NCI-H2196 (cell line): ENCODE results near the gene PTK6.
"Not testable (repeated sequence)": the region's sequence is repeated elsewhere in the genome, so short reads cannot be mapped to it uniquely, and the experiment has no call there.

ENCODE experiments used
- DNase-seq: peaks from one replicate; lab custom pipeline; 2025; ENCODE audit not compliant: unreplicated experiment; lab: John Stamatoyannopoulos, UW

PTK6 gene

DNA sequence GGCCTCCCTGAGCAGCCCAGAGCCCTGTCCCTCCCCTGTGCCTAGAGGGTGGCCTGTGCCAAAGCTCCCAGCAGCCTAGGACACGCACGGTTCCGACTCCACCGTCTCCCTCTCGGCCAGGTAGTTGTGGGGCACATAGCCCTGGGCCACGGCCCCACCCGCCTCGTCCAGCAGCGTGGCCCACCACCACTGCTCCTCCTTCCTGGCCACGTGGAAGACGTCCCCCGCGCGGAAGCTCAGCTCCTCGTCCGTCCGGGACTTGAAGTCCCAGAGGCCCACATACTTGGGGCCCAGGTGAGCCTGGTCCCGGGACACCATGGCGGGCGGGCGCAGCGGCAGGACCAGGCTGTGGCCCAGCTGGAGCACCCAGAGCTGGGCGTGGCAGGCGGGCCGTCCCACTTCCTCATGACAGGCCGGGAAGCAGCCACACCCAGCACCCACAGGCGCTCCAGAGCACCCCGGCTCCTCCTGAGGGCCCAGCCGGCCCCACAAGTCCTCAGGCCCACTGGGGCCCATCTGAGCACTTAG is at the start of gene PTK6:
TSS of gene PTK6 (minus strand) at position 380 of the 528 bp plus-strand sequence. CDS start at position 318, 62 bp downstream.
- DNase-seq = no peak

DNA sequence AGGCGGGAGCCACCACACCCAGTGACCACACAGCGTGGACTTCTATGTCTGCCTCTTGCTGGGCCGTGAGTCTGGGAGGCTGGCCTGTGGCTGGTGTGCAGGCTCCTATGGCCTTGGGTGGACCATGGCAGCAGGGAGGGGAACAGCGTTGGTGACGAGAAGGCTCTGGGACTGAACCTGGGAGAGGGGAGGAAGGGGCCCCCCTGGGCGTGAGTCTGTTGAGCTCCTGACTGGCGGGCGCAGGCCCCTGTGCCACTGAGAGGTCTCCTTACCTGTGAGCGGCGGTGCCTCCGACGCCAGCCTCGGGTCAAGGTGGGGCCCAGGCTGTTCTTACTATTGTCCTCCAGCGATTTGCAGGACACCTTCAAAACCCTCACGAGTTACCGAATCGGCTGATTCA is 49.6 kb upstream of the PTK6 start:
- DNase-seq = no peak

DNA sequence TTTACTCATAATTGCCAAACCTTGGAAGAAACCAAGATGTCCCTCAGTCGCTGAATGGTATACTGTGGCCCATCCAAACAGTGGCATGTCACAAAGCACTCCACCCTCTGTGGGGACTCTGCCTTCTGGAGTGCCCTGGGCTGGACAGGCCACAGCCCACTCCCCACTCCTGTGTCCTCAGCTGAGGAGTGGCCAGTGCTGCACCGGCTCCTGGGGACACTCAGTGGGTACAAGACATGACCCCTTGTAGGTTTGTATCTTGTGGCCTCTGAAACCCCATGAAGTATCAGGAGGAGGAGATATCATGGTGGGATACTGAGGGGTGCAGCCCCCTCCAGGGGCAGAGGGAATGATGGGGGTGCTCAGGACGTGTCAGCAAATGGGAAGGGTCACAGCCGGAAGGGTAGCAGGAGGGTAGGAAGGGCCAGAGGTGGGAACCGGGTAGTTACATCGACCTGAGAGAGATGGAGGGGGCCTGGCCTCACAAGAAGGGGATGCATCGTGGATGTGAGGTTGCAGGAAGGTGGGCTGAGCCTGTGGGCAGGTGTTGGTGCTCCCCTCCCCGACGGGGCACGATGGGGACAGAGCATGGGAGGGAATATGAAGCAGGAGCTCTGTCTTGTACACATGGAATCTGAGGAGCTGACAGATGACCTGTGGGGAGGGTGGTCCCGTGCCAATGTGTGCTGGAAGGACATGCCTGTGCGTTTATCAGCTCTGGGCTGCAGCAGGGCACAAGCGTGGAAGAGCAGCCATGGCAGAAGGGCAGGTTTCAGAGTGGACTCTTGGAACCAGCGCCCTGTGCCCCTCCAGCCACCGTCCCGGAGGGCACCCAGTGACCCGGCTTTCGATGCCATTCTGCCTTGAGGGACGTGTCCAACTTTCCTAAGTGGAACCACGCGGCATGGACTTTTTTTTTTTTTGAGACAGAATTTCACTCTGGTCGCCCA is 48.7 kb upstream of the PTK6 start:
- DNase-seq = no peak

DNA sequence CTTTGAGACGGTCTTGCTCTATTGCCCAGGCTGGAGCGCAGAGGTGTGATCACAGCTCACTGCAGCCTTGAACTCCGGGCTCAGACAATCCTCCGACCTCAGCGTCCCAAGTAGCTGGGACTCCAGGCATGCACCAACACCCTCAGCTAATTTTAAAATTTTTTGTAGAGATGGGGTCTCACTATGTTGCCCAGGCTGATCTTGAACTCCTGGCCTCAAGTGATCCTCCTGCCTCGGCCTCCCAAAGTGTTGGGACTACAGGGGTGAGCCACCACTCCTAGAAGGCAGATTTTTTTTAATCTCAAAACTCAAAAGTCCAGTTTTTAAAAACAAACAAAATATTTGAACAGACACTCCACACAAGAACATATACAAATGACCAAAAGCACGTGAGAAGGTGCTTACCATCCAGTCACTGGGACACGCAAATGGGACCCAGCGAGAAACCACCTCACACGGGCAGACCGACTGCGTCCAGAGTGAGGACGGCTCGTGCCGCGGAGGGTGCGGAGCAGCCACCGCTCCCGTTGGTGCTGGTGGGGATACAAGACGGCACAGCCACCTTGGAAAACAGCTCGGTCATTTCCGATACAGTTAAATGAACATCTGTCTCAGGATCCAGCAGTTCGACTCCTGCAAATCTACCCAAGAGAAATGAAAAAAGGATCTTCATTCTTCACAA is 45.3 kb upstream of the PTK6 start:
- DNase-seq = no peak

DNA sequence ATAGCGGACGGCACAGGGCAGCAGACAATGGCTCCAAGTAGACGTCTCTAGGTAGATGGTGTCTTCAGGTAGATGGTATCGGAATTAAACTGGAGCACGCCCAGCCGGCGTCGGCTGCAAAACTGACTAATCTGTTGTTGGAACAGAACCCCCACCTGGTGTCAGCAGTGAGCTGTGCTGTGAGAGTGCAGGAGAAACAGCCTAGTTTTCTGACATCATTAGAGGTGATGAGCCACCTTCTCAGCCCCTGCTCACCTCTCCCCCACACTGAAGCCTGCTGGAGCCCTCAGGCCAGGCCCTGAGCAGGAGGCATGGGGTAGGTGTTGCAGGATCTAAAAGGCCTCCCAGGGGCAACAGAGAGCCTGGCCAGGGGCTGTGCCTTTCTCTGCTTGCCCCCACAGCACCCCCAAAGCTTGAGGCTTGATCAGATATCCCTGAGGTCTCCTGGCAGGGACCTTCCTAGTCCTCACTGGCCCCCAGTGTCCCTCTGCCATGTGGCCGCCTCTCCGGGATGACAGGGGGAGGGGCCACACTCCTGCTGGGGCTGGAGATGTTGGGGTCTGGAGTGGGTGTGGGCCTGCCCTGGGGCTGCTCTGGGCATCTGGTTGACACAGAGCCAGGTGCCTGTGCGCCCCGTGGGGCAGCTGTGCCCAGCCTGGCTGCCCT is 43.8 kb upstream of the PTK6 start:
- DNase-seq = peak; percentile 59

DNA sequence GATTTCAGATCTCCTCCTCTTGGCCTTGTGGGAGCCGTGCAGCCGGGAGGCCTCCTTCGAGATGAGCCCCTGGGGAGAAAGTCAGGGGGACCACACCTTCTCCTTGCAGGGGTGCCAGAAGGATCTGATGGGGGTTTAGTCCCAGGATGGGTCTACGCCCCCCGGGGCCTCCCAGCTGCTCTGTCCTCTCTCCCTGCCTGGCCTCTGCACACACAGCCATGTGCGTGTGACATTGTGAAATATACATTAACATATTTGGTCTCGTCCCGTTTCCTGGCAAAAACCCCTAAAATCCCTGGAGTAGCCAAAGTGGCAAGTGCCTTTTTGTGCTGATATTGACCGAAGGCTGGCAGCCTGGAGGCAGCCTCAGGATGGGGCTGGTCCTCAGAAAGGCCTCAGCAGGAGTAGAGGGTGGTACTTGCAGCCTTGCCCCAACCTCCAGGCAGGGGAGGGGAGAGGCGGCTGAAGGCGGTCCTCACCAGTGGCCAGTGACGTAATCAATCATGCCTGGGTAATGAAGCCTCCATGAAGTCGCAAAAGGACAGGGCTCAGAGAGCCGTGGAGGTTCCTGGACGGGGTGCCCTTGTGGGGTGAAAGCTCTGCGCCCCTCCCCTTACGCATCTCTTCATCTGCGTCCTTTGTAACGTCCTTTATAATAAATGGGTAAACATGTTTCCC is 42.0 kb upstream of the PTK6 start:
- no peak for DNase-seq

DNA sequence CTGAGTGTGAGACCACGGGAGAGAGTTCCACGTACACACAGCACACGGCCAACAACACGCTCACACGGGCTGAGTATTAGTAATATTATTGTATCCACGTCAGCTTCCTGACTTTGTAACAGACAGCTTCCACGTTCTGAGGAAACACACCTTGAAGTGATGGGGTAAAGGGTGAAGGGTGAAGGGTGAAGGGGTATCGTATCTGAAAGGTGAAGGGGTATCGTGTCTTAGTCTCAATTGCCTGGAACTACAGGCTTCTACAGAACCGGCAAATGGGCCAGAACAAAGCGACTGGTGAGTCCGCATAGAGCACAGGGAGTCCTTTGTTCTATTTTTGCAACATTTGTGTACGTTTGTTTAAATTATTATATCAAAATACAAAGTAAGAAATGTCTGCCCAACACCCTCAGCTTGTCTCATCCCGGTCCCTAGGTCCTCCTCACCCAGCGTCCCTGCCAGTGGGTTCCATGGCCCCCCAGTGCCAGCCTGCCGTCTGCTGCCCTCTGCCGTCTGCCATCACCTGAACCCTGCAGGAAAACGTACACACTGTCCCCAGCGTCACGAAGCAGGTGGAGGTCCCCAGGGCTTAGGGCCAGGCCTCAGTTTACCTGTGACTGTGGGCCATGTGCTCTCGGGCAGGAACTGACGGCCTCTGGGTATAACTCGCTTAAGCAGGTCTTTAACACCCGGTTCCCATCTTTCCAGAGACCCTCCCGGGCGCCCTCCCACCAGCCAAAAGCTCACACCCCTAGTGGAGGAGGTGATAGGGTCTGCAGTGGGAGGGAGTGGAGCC is 41.2 kb upstream of the PTK6 start:
- DNase-seq = no peak

DNA sequence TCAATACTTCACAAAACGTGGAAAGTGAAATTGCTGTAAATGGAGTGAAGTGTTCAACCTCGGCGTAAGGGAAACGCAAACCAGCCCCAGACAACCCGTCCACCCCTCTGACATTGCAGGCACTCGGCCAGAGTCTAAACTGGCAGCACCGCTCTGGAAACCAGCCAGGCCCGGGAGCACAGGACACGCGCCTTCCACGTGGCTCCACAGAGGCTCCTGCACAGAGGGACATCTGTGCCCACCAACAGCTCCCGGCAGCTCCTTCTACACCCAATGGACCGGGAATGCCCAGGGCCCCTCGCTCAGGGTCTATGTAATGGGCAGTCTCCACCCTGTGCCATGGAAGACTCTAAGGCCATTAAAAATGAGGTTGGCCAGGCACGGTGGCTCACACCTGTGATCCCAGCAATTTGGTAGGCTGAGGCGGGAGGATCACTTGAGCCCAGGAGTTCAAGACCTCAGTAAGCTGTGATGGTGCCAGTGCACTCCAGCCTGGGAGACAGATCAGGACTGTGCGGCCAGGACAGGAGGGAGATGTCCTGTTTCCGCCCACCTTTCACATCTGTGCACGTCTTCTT is 40.2 kb upstream of the PTK6 start:
- no peak for DNase-seq

DNA sequence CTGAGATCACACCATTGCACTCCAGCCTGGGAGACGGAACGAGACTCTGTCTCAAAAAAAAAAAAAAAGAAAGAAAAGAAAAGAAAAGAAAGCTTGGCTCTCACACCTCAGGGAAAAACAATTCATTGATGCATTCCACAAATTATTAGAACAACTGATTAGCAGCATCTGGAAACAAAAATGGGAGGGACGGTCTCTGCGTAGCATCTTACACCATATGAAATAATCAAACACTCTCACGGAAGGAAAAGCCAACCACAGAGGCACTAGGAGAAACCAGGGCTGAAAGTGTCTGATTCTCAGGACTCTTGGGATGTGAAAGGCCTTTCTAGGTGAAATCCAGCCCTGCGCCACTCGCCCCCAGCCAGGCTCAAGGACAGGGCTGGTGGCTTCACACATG is 39.1 kb upstream of the PTK6 start:
- no peak for DNase-seq

DNA sequence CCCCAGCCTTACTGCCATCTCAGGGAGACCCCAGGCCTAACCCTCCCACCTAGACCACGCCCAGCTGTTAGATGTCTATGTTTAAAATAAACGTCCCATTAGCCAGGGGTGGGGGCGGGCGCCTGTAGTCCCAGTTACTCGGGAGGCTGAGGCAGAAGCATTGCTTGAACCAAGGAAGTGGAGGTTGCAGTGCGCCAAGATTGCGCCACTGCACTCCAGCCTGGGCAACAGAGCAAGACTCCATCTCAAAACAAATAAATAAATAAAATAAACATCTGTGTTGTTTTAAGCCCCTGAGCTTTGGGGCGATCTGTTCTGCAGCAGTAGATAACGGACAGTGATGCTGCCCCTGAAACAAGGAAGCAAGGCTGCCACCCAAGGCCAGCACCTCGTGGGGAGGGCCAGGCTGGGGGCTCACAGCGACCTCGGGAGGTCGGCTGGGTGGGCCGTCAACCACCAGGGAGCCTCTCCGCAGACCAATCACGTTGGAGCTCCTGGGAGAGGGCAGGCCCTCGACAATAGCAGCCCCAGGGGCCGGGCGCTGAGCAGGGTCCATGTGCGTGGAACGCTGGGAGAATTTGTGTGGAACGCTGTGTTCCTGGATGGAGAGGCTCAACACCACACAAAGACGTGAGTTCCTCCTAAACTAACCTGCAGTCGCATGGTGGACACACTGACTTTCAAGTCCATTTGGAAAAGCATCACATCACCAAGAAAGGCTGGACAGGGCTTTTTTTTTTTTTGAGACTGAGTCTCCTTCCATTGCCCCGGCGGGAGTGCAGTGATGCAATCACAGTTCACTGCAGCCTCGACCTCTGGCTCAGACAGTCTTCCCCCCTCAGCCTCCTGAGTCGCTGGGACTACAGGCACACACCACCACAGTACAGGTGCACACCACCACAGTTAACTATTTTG is 37.9 kb upstream of the PTK6 start:
- DNase-seq = no peak

DNA sequence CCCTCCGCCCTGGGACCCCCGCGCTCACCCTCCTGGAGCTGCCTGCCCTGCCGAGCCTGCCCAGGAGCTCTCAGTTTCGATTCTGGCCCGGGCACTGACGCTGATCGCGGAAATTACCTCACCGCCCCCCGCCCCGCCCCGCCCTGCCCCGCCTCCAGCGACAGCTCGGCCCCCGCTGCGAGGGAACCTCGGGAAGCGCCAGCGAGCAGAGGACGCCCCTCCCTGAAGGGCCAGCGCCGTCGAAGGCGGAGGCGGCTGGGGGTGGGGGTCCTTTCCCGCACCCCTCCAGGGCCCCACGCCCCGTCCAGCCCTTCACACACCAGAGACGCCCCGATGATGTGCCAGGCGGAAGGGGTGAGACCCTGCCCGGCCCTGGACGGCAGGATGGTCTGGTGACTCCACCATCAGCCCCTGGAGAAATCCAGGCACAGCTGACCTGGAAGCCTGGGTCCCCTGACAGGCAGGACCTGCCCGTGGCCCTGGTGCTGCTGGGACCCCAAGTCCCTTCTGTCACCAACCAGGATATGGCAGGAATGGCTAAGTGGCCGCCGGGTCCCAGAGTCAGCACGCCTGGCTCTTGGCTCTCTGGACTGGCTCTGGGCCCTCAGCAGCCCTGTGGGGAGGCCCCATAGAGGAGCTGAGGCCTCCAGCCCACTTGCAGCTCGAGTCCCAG is 37.1 kb upstream of the PTK6 start, which contains the start of gene HELZ2:
TSS of gene HELZ2 (minus strand) at position 84 of the 673 bp plus-strand sequence. CDS start 1,854 bp downstream, outside the sequence.
- peak; percentile 73 for DNase-seq

DNA sequence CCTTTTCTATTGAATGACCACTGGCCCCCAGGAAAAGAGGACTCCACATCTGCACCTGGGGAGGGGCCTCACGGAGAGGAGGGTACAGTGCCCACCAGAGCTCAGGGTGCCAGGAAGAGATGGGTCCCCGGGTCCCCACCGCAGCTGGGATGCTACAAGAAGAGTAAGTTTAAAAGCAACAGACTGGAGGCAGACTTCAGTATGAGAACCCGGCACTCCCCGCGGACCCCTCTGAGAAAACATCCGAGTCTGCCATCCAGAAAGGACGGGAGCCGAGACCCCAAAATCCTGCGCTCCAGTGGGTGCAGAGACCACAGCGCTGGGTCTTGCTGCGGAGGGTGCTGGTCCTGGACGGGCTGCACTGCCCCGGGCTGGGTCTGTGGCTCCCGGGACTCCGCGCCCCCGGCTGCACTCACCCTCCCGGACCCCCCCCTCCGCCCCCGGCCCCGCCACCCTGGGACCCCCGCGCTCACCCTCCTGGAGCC is 36.5 kb upstream of the PTK6 start:
- DNase-seq = no peak

DNA sequence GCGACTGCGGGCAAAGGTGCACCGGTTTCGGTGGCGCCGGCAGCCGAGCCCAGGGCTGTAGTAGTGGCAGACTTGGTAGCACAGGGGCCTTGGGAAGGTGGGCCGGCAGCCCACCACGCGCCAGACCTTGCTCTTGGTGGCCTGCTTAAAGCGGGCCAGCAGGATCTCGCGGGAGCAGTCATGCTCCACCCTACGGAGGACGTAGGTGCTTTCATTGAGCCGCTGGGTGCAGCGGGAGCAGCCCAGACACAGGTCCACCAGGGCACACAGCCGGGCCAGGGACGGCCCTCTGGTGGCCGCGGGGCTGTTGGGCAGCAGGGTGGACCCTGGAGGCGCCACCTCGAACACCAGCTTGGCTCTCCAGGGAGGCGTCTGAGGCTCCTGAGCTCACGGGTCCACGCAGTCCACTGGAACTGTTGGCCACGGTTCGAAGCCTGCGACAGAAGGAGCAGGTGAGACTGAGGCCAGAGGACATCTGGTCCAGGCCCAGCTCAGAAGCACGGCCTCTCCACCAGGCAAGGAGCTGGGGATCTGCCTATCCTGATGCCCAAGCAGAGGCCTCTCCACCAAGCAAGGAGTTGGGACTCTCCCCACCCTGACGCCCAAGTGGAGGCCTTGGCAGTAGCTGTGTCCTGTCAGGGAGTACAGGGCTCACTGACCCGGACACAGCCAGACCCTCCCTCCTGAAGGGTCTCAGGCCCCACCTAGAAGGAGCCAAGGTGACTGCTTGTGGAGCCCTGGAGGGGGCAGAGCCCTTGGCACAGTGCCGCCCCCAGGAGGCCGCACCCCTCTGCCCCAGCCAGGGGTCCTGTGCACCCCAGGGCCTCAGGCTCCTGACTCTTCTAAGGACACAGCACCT is 35.8 kb upstream of the PTK6 start:
- DNase-seq = peak; percentile 12

DNA sequence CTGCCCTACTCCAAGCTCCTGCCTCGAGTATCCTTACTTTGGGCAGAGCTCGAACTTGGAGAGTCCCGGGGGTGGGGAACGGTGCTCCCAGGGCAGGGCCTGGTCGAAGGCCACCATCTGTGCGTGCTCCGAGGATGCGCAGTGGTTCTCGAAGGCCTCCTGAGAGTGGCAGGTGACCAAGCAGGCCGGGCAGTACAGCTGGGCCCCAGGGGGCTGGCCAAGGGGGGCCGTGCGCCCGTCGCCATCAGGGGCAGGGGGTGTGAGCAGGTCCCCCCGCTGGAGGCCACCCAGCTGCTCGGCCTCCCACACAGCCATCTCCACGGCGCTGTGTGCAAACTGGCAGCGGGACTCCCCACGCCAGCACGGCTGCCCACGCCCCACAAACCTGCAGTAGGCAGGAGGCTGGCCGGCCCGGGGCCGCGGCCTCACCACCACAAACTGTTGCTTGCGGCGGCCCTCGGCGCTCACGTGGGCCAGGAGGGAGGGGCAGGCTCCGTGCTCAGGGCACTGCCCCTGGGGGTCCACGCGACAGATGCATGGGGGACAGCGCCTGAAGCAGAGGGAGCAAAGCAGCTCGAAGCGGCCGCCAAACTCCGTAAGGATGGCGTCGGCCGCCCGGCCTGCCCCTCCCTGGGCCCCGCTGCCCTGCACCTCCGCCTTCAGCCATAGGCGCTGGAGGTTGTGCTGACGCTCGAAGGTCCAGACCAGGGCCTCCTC is 35.1 kb upstream of the PTK6 start:
- DNase-seq = no peak

DNA sequence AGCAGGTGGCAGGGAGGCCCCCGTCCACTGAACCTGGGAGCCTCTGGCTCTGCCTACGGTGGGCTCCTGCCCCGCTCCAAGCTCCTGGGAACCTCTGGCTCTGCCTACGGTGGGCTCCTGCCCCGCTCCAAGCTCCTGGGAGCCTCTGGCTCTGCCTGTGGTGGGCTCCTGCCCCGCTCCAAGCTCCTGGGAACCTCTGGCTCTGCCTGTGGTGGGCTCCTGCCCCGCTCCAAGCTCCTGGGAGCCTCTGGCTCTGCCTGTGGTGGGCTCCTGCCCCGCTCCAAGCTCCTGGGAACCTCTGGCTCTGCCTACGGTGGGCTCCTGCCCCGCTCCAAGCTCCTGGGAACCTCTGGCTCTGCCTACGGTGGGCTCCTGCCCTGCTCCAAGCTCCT is 33.9 kb upstream of the PTK6 start:
- DNase-seq = not testable (repeated sequence)
